OCI-LY7 (cell line): Measurements from ENCODE around the gene BLTP3B.

Experiments
- CTCF ChIP-seq: fragments of 200-600 bp; sonication (generic); conservative IDR thresholded peaks from 2 replicates; pipeline ENCODE4 v1.5.1; 2014; ENCODE audit warnings: mild to moderate bottlenecking, antibody characterized with exemption, low read length, moderate library complexity, mixed read lengths
- EZH2phosphoT487 ChIP-seq: fragments of 200-600 bp; sonication (generic); IDR thresholded peaks from 2 replicates; pipeline ENCODE4 v1.6.1; 2018; ENCODE audit warnings: low read depth, borderline replicate concordance, mild to moderate bottlenecking, mixed run types, antibody characterized with exemption, low read length, moderate library complexity, mixed read lengths

- TF ChIP-seq CTCF (no peak), EZH2phosphoT487 (no peak)
These were observed 27.7 kb upstream of the BLTP3B start for GRCh38 chr12:100170313-100170858.
